ENCODE data around the gene PPP2R3A.

Gene PPP2R3A

DNA sequence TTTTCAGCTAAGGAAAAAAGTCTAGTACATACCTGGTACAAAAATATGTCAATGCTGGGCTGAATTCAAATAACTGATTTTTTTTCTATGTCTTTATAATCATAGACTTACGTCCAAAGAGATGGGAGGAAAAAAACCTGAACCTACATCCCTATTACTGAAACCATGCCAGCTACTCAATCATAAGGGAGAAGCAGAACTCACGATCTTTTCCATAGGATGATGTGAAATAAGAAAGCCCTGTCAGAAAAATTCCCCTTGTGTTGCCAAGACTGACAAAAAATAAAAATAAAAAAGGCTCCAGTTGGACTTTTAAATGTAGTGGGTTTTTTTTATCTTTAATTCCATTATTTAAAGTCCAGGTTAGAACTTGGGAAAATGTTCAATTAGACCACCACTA lies 227.3 kb downstream of the PPP2R3A start:
- TF ChIP-seq FOXP2 (optimal IDR thresholded peaks at IDR 0.05; ENCODE audit: borderline replicate concordance, extremely low read depth, extremely low read length, insufficient read depth): no peak
- TF ChIP-seq REST (IDR thresholded peaks at IDR 0.05; ENCODE audit: insufficient read depth in 1 of 2, low read depth in 2 of 2, low read length in 2 of 2): no peak
- TF ChIP-seq TAF1 (IDR thresholded peaks at IDR 0.05; ENCODE audit: borderline replicate concordance, insufficient read depth, low read length): no peak
- TF ChIP-seq POLR2AphosphoS5 (IDR thresholded peaks at IDR 0.05; ENCODE audit: low read depth, low read length): no peak
- no peak for TF ChIP-seq SIN3A (IDR thresholded peaks at IDR 0.05; ENCODE audit: borderline replicate concordance, insufficient read depth, low read length)

DNA sequence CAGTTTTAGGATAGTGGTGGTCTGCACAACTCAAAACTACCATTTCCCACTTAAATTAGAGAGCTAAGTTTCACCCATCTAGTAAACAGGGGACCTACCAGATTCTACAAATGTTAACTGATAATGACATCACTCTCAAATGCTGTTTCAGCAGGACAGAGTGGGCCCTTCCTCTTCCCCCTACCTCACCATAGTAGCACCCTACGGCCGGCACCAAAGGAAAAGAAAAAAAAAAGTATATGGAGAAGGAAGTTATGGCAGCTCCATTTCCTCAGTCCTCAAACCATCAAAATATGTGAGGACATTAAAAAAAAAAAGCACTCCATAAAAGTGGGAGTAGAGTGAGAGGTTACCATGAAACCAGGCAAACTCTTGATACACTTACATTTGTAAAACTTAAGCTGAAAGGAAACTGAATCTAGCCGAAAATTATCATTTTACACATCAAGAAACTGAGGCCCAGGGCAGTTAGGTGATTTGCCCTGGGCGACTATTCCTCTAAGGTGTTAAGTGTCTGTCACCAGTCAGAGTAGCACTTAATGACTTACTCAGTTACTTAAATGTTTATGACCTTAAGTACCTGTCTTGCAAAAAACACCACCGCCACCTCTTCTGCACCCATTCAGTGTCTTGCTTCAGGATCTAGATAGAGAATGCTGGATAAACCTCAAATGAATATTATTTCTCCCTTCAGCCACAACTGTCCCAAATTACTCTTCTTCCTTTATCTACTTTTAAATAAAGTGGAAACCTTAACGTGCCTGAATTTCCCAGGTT lies 227.9 kb downstream of the PPP2R3A start:
- TF ChIP-seq POLR2AphosphoS5 (IDR thresholded peaks at IDR 0.05; ENCODE audit: low read depth, low read length) (no peak), FOXP2 (optimal IDR thresholded peaks at IDR 0.05; ENCODE audit: borderline replicate concordance, extremely low read depth, extremely low read length, insufficient read depth) (no peak), TAF1 (IDR thresholded peaks at IDR 0.05; ENCODE audit: borderline replicate concordance, insufficient read depth, low read length) (no peak), SIN3A (IDR thresholded peaks at IDR 0.05; ENCODE audit: borderline replicate concordance, insufficient read depth, low read length) (no peak), REST (IDR thresholded peaks at IDR 0.05; ENCODE audit: insufficient read depth in 1 of 2, low read depth in 2 of 2, low read length in 2 of 2) (no peak)

- TF ChIP-seq REST (IDR thresholded peaks at IDR 0.05; ENCODE audit: insufficient read depth in 1 of 2, low read depth in 2 of 2, low read length in 2 of 2) (no peak), FOXP2 (optimal IDR thresholded peaks at IDR 0.05; ENCODE audit: borderline replicate concordance, extremely low read depth, extremely low read length, insufficient read depth) (no peak), SIN3A (IDR thresholded peaks at IDR 0.05; ENCODE audit: borderline replicate concordance, insufficient read depth, low read length) (no peak), POLR2AphosphoS5 (IDR thresholded peaks at IDR 0.05; ENCODE audit: low read depth, low read length) (no peak), TAF1 (IDR thresholded peaks at IDR 0.05; ENCODE audit: borderline replicate concordance, insufficient read depth, low read length) (no peak)
Measured at GRCh38 chr3:136194409-136195257, 229.1 kb downstream of the PPP2R3A start.

DNA sequence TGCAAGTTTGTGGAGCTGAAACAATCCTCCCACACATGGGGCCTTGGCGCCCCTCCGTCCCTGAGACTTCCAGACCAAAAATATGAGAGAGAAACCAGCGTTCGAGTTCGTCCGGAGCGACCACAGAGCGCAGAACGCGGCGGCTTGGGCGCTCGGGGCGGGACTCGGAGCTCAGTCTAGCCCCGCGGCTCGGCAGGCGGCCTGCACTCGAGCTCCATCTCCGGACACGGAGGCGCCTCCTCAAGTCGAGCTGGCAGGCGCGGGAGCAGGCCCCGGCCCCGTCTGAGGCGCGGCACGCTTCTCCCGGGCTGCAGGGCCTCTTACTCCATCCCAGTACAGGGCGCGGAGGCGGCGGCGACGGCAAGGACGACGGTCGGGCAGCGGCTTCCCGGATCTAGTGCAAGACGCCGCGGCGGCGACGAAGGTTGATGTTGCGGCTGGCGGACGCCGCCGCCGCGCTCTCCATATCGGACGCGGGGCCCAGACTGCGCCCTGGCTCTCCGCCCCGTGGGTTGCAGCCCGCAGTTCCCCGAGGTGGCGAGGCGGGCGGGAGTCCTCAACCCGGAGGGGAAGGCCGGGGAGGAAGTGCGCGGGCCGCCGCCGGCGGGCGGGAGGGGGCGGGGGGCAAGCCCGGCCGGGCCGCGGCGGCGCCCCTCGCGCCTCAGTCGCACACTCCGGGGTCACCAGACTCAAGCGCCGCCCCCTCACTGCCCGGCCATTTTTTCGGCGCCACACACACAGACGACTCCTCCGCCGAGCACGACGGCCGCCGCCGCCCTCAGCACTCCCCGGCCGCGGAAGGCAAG lies 229.9 kb downstream of the PPP2R3A start:
- TF ChIP-seq SIN3A (IDR thresholded peaks at IDR 0.05; ENCODE audit: borderline replicate concordance, insufficient read depth, low read length) (peak; percentile 41; the same call in 1 of the 2 replicates), FOXP2 (optimal IDR thresholded peaks at IDR 0.05; ENCODE audit: borderline replicate concordance, extremely low read depth, extremely low read length, insufficient read depth) (peak; percentile 38), TAF1 (IDR thresholded peaks at IDR 0.05; ENCODE audit: borderline replicate concordance, insufficient read depth, low read length) (no peak; the same call in 1 of the 2 replicates), REST (IDR thresholded peaks at IDR 0.05; ENCODE audit: insufficient read depth in 1 of 2, low read depth in 2 of 2, low read length in 2 of 2) (no peak), POLR2AphosphoS5 (IDR thresholded peaks at IDR 0.05; ENCODE audit: low read depth, low read length) (no peak)
